Trophoblast cell (in vitro differentiated cells and primary cell): ENCODE measurements around the gene NOBOX.

ENCODE experiments used
- DNase-seq, 2 donors: peaks; one replicate each; pipeline ENCODE4 v3.0.0-alpha.2; 2016
- H2AFZ ChIP-seq: 2 replicates; pipeline ENCODE4 v1.6.1; 2013; ENCODE audit warnings: low read length, moderate library complexity, mild to moderate bottlenecking; ENCODE audit not compliant: insufficient read depth, poor library complexity
- H2AK5ac ChIP-seq: 2 replicates; pipeline ENCODE4 v1.6.1; 2013; ENCODE audit warnings: mild to moderate bottlenecking, low read length
- H2BK120ac ChIP-seq: 2 replicates; pipeline ENCODE4 v1.6.1; 2013; ENCODE audit warnings: low read length, mild to moderate bottlenecking, moderate library complexity; ENCODE audit not compliant: insufficient read depth, poor library complexity
- H2BK12ac ChIP-seq: 2 replicates; pipeline ENCODE4 v1.6.1; 2013; ENCODE audit warnings: mild to moderate bottlenecking, low read length, moderate library complexity
- H2BK5ac ChIP-seq: 2 replicates; pipeline ENCODE4 v1.6.1; 2013; ENCODE audit warnings: low read length, low read depth, moderate library complexity, mild to moderate bottlenecking; ENCODE audit not compliant: poor library complexity
- H3K14ac ChIP-seq: 2 replicates; pipeline ENCODE4 v1.6.1; 2013; ENCODE audit warnings: mild to moderate bottlenecking, low read length
- H3K18ac ChIP-seq: 2 replicates; pipeline ENCODE4 v1.6.1; 2013; ENCODE audit warnings: mild to moderate bottlenecking, low read length
- H3K23ac ChIP-seq: 2 replicates; pipeline ENCODE4 v1.6.1; 2013; ENCODE audit warnings: low read length
- H3K27ac ChIP-seq: 2 replicates; pipeline ENCODE4 v1.5.1; 2013; ENCODE audit warnings: low read depth, mild to moderate bottlenecking, inconsistent platforms, low read length, moderate library complexity
- H3K27me3 ChIP-seq: 2 replicates; pipeline ENCODE4 v1.6.1; 2013; ENCODE audit warnings: inconsistent platforms, mild to moderate bottlenecking, low read length, moderate library complexity; ENCODE audit not compliant: insufficient read depth
- H3K36me3 ChIP-seq, 2 experiments: 1 replicate in 1 of 2; 2 replicates in 1 of 2; pipeline ENCODE4 v1.6.1; 2013; ENCODE audit warnings: low read length in 2 of 2, mild to moderate bottlenecking in 2 of 2, moderate library complexity in 1 of 2; ENCODE audit not compliant: insufficient read depth in 2 of 2, control insufficient read depth in 1 of 2
- H3K4ac ChIP-seq: 2 replicates; pipeline ENCODE4 v1.6.1; 2013; ENCODE audit warnings: low read depth, mild to moderate bottlenecking, low read length, moderate library complexity
- H3K4me1 ChIP-seq, 2 experiments: 1 replicate in 1 of 2; 2 replicates in 1 of 2; pipeline ENCODE4 v1.6.1; 2013; ENCODE audit warnings: low read length in 2 of 2, mild to moderate bottlenecking in 2 of 2, moderate library complexity in 1 of 2; ENCODE audit not compliant: insufficient read depth in 2 of 2, control insufficient read depth in 1 of 2
- H3K4me2 ChIP-seq: 2 replicates; pipeline ENCODE4 v1.6.1; 2013; ENCODE audit warnings: inconsistent platforms, mild to moderate bottlenecking, low read length, moderate library complexity
- H3K4me3 ChIP-seq: 2 replicates; pipeline ENCODE4 v1.5.1; 2013; ENCODE audit warnings: mild to moderate bottlenecking, low read depth, low read length, inconsistent platforms
- H3K79me1 ChIP-seq: one replicate; pipeline ENCODE4 v1.6.1; 2013; ENCODE audit warnings: low read length
- H3K79me2 ChIP-seq: 2 replicates; pipeline ENCODE4 v1.6.1; 2013; ENCODE audit warnings: low read length, mild to moderate bottlenecking; ENCODE audit not compliant: control insufficient read depth, insufficient read depth, poor library complexity
- H3K9ac ChIP-seq: 2 replicates; pipeline ENCODE4 v1.6.1; 2013; ENCODE audit warnings: mild to moderate bottlenecking, low read length
- H3K9me3 ChIP-seq: 2 replicates; pipeline ENCODE4 v1.6.1; 2013; ENCODE audit warnings: low read depth, mild to moderate bottlenecking, control low read depth, inconsistent platforms, low read length; ENCODE audit not compliant: insufficient read depth
- H4K12ac ChIP-seq: 2 replicates; pipeline ENCODE4 v1.6.1; 2013; ENCODE audit warnings: low read depth, mild to moderate bottlenecking, low read length, moderate library complexity
- H4K8ac ChIP-seq: 2 replicates; pipeline ENCODE4 v1.6.1; 2013; ENCODE audit warnings: low read depth, mild to moderate bottlenecking, low read length, moderate library complexity
- H4K91ac ChIP-seq: one replicate; pipeline ENCODE4 v1.6.1; 2013; ENCODE audit warnings: low read depth, mild to moderate bottlenecking, low read length, moderate library complexity
- WGBS: extraction: QIAGEN DNeasy Blood & Tissue Kit; methylation state at CpG from one replicate; pipeline ENCODE4 v1.1.7; 2013; ENCODE audit warnings: missing lambda C conversion rate; ENCODE audit not compliant: insufficient read length, insufficient coverage; ENCODE audit errors: extremely low coverage; 5-methylcytosine and 5-hydroxymethylcytosine counted together

The NOBOX gene

DNA sequence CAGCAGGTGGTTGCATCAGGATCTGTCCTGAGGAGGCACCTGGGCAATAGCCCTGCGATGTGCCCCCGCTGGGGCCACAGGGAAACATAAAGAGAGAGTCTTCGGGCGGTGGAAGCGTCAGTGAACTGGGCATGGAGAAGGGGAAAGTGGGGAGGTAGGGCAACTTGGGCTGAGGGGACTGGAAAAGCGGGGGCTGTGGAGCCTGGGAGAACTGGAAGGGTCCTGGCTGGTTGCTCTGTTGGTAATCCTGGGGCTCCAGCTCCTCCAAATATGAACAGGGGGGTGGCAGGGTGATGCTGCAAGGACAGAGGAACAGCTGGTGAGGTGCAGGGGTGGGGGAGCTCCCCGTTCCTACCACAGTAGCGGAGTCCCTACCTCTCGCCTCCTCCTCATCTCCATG is 5.2 kb downstream of the NOBOX start:
- H3K9me3 ChIP-seq, result peaks cover 4% of the 10 kb centered on the region
- WGBS, result no CpG with 5 or more reads among the region's 9 CpGs
- DNase-seq, result no peak

DNA sequence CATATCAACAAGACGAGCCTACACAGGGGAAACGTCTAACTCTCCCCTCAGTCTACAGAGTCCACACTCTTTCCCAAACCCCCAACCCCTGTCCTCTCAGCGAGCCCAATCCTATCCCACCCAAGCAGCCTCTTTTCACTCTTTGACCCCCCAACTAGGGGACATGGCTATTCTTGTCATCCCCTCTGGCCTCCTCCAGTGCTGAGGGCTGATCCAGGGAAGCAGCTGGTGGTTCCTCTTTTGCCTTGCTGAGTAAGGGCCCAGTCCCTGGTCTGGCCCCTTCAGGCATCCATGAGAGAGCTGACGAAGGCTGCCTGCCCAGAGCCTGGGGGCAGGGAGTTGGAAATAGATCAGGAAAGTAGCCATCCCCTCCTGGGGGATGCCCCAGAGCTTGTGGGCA is 6.4 kb downstream of the NOBOX start:
- Histone ChIP-seq H4K91ac (no peak overlapping the region), H2BK120ac (no peak overlapping the region), H3K27me3 (no peaks in the 10 kb centered on the region), H3K79me1 (no peaks in the 10 kb centered on the region), H3K4me3 (no peak overlapping the region), H4K12ac (no peak overlapping the region), H4K8ac (no peak overlapping the region), H2AFZ (no peak overlapping the region), H3K23ac (no peak overlapping the region), H2AK5ac (no peak overlapping the region), H3K4me1 (no peaks in the 10 kb centered on the region), H3K36me3 (no peaks in the 10 kb centered on the region), H3K4me2 (no peak overlapping the region), H3K27ac (no peak overlapping the region), H2BK5ac (no peak overlapping the region), H3K4ac (no peak overlapping the region), H3K79me2 (no peaks in the 10 kb centered on the region), H3K14ac (no peak overlapping the region), H2BK12ac (no peak overlapping the region), H3K18ac (no peak overlapping the region), H3K9ac (no peak overlapping the region), H3K9me3 (peaks cover 4% of the 10 kb centered on the region)
- no CpG with 5 or more reads among the region's 4 CpGs for WGBS
- DNase-seq, result no peak

More for the DNA sequence above, 5.2 kb downstream of the NOBOX start:
- H3K79me1 ChIP-seq, result no peaks in the 10 kb centered on the region
- H4K8ac ChIP-seq, result no peak overlapping the region
- no peak overlapping the region for H3K4me3 ChIP-seq
- H3K79me2 ChIP-seq, result no peaks in the 10 kb centered on the region
- H3K27me3 ChIP-seq, result no peaks in the 10 kb centered on the region
- H2BK12ac ChIP-seq, result no peak overlapping the region
- no peak overlapping the region for H2AFZ ChIP-seq
- no peak overlapping the region for H4K12ac ChIP-seq
- no peak overlapping the region for H2BK120ac ChIP-seq
- H3K36me3 ChIP-seq, result no peaks in the 10 kb centered on the region
- H3K4me1 ChIP-seq, result no peaks in the 10 kb centered on the region
- H3K27ac ChIP-seq, result no peak overlapping the region
- no peak overlapping the region for H2BK5ac ChIP-seq
- H2AK5ac ChIP-seq, result no peak overlapping the region
- H3K18ac ChIP-seq, result no peak overlapping the region
- H3K23ac ChIP-seq, result no peak overlapping the region
- H4K91ac ChIP-seq, result no peak overlapping the region
- H3K14ac ChIP-seq, result no peak overlapping the region
- no peak overlapping the region for H3K4me2 ChIP-seq
- H3K4ac ChIP-seq, result no peak overlapping the region
- H3K9ac ChIP-seq, result no peak overlapping the region

DNA sequence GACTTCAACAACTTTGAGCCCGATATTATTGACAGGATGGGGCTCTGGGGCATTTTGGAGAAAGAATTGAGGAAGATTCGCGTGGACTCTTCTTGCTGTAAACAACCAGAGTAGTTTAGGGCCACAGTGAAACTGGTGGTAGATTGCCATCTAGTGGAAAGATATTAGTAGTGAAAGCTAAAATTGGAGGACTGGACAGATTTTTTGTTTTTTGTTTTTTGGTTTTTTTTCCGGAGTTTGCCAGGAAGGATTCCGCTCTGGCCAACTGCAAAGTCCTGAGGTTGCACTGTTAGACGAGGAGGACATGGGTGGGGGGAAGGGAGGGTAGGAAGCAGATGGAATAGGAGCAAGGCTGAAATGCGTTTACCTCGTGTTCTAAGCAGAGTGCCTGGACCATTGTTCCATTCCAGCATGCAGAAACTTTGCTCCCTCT is 11.7 kb downstream of the NOBOX start:
- WGBS, result no CpG with 5 or more reads among the region's 8 CpGs
- Histone ChIP-seq H4K91ac (no peak overlapping the region), H2BK12ac (no peak overlapping the region), H3K27me3 (no peaks in the 10 kb centered on the region), H4K12ac (no peak overlapping the region), H3K79me2 (no peaks in the 10 kb centered on the region), H3K9ac (no peak overlapping the region), H2BK5ac (no peak overlapping the region), H2AFZ (no peak overlapping the region), H3K23ac (no peak overlapping the region), H3K36me3 (no peaks in the 10 kb centered on the region), H3K4me3 (no peak overlapping the region), H2BK120ac (no peak overlapping the region), H3K4me2 (no peak overlapping the region), H3K9me3 (no peaks in the 10 kb centered on the region), H3K4ac (no peak overlapping the region), H3K4me1 (peaks cover 0 to 2% of the 10 kb centered on the region in 2 experiments), H2AK5ac (no peak overlapping the region), H3K27ac (no peak overlapping the region), H4K8ac (no peak overlapping the region), H3K79me1 (no peaks in the 10 kb centered on the region), H3K18ac (no peak overlapping the region), H3K14ac (no peak overlapping the region)
- peak in 1 of 2 donors; percentile 78 for DNase-seq

DNA sequence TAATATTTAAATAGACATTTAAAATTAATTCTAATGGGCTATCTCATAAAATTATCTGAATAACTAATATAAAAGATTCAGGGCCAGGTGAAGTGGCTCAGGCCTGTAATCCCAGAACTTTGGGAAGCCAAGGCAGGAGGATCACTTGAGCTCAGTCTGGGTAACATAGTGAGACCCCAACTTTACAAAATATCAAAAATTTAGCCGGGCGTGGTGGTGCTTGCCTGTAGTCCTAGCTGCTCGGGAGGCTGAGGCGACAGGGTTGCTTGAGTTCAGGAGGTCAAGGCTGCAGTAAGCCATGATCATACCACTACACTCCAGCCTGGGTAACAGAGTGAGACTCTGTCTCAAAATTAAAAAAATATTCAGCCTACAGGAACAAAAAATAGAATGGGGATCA is 12.5 kb downstream of the NOBOX start:
- no peak overlapping the region for H3K4ac ChIP-seq
- H3K4me3 ChIP-seq, result no peak overlapping the region
- no peak overlapping the region for H4K91ac ChIP-seq
- no peak overlapping the region for H4K8ac ChIP-seq
- H3K18ac ChIP-seq, result no peak overlapping the region
- H3K4me2 ChIP-seq, result no peak overlapping the region
- no peak overlapping the region for H3K9ac ChIP-seq
- H3K79me2 ChIP-seq, result no peaks in the 10 kb centered on the region
- H2BK12ac ChIP-seq, result no peak overlapping the region
- H3K23ac ChIP-seq, result no peak overlapping the region
- H3K14ac ChIP-seq, result no peak overlapping the region
- H4K12ac ChIP-seq, result no peak overlapping the region
- H2BK120ac ChIP-seq, result no peak overlapping the region
- no CpG with 5 or more reads among the region's 4 CpGs for WGBS
- no peaks in the 10 kb centered on the region for H3K36me3 ChIP-seq
- no peak overlapping the region for H2AFZ ChIP-seq
- H2AK5ac ChIP-seq, result no peak overlapping the region
- H3K79me1 ChIP-seq, result no peaks in the 10 kb centered on the region
- no peak for DNase-seq
- H3K4me1 ChIP-seq, result peaks cover 0 to 2% of the 10 kb centered on the region in 2 experiments
- H3K9me3 ChIP-seq, result no peaks in the 10 kb centered on the region
- H3K27ac ChIP-seq, result no peak overlapping the region
- H2BK5ac ChIP-seq, result no peak overlapping the region
- no peaks in the 10 kb centered on the region for H3K27me3 ChIP-seq
